NCI-H345 treated with DMSO at 0.1 percent for 48 hours (cell line): Measurements from ENCODE around the gene FEV.
A peak's percentile ranks its signal among the peaks of the same experiment; 100 is the strongest.

Experiments used
- DNase-seq: peaks from one replicate; lab custom pipeline; 2025; ENCODE audit not compliant: unreplicated experiment; lab: John Stamatoyannopoulos, UW

FEV gene

DNA sequence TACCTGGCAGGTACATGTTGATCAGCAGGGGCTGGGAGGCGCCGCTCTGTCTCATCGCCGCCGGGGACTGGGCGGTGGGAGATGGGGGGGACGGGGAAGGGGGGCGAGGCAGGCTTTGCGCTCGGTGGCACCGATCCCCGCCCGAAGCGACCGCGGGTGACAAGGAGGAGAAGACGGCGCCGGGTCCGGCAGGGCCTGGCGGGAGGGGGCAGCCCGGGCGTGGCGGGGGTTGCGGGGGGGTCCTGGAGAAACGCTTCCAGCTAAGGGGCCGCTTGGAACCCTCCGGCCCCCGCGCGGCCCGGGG is at the start of gene FEV:
Gene FEV (minus strand): TSS at position 164 of the 304 bp plus-strand sequence. CDS start 109 bp downstream, at position 55.
- no peak for DNase-seq

DNA sequence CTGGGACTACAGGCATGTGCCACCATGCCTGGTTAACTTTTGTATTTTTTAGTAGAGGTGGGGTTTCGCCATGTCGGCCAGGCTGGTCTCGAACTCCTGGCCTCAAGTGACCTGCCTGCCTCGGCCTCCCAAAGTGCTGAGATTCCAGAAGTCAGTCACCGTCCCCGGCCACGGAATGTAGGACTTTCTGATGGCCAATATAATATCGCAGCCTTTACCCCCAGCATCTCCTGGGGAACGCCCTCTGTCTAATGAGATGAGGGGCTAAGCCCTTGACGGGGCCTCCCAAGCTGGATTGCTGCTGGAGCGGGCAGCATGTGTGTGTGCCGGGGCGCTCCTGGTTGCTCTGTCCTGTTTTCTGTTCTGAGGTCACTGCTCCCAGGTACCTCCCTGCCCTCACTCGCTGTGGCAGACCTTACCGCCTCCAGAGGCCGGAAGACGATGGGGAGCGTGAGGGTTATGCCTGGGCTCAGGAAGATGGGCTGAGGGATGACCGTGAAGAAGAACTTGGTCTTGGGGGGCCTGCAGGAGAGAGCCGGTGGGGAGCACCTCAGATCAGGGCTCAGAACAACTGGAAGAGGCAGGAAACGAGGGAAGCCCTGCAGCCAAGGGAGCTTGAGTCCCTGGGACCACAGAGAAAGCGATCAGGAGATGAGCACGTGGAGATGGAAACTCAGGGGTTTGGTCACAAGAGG is 47.2 kb upstream of the FEV start:
- no peak for DNase-seq

DNA sequence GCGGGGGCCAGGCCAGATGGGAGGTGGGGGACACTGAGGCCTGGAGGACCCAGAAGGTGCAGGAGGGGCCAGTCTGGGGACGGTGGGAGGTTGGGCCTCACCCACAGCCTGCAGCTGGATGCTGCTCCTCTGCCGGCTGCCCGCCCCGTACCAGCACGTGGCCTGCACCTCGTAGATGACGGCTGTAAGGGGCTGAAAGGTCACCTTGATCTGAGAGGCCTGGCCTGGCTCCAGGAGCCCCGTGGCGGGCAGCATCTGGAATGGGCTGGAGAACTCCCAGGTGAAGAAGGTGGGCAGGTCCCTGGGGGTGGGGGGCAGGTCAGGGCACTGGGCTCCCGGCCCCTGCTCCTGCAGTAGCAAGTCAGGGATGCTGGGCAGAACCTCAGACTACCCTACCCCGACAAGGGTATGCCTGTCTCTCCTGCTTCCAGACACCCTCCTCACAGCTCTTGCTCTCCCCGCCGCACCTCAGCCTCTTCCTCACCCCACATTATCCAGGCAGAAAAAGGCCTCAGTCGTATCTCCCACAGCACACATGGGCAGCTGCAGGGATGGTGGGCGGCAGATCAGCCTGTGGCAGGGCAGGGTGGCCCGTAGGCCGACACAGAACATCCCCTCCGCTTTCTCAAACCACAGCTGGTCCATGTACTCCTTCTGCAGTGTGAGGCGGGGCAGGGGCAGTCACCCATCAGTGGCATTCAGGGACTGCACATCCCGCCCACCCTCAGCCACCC is 46.2 kb upstream of the FEV start:
- no peak for DNase-seq

DNA sequence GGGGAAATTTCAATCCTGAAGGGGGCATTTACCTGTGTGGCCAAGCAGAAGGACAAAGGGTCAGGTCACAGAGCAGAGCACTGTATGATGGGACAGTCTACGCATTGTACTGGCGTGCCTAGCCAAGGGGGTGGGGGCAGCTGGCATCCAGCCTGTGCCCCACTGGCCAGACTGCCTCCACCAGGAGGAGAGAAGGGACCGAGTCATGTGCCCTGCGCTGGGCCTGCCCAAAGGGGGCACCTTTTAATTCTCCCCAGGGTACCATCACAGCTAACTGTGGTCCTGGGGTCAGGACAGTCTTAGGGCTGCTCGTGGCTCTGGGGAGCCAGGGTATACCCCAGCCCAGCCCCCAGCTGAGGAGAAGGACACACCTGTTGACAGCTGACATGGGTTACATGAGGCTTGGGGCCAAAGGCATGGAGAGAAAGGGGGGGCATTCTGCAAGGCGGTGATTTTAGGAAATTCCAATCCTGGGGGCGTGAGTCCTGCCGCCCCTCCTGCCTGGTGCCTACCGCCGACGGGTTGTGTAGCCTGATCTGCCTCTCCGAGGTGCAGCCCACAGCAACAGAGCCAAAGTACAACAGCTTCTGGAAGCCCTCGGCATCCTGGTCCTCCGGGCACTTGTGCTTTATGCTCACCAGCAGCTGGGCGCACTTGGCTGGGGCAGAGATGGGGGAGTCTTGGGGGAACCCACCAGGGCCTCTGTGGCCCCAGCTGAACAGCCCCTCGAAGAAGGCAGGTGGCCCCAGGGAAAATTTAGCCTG is 45.4 kb upstream of the FEV start:
- DNase-seq: no peak

DNA sequence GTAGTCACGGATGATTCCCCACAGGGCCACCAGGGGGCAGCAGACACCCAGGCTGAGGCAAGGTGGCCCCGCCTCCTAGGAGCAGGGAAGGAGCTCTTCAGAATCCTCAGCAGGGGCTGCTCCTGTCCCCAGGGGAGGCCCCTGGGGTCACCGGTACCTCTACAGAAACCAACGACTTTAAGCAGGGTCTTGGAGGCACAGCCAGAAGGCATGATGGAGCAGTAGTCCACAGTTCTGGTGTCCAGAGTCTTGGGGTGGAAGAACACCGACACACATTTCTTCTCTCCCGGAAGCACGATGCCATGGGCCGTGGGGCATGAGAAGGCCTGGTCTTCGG is 44.8 kb upstream of the FEV start:
- peak; percentile 64 for DNase-seq

DNA sequence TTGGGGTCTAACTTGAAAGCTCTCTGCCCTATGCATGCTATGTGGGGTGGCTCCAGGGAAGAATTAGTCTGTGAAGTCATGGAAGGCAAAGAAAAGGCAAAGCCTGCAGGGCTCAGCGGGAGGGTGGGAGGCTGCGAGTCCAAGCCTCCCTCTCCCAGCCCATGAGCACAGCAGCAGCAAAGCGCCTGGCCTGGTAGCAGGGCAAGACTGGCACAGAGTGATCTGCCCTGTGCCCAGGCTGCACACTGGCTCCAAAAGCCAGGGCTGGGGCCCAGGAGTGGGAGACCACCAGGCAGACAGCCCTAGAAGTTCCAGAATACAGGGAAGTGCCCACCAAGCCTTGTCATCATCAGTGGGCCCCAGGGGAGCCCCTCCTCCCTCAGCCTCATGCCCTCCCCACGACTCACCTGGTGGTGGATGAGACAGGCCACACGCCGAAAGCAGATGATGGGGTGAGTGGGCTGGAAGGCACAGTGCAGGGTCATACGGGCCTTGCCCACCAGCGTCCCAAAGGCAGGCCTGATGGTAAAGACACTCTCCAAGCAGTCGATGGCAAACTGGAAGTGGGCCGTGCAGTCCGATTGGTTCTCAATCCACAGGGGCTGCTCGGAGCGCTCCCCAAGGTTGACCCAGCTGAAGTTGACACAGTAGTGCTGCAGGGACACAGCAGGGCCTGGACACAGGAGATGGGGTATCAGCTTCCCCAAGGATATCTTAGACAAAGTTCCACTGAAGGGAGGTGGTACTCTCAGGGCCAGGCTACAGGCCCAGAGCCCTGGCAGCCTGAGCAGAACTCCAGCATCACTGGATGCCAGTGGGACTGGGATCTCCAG is 44.2 kb upstream of the FEV start:
- no peak for DNase-seq

DNA sequence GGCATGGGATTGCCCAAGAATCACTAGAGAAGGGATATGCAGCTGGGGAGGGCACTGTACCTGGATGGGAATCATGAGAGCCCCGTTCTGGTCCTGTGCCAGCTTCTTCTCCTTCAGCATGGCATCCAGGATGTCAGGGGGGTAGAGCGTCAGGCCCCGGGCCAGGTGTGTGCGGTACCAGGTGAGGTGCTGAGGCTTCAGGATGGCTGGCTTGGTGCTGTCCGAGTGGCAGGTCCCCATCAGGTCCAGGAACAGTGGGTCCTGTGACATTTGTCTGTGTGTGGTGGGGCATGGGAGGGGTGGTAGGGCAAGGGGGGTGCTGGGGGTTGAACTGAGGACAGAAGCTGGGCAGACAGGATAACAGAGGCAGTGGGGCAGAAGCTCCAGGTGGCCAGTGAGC is 43.2 kb upstream of the FEV start:
- DNase-seq: no peak

DNA sequence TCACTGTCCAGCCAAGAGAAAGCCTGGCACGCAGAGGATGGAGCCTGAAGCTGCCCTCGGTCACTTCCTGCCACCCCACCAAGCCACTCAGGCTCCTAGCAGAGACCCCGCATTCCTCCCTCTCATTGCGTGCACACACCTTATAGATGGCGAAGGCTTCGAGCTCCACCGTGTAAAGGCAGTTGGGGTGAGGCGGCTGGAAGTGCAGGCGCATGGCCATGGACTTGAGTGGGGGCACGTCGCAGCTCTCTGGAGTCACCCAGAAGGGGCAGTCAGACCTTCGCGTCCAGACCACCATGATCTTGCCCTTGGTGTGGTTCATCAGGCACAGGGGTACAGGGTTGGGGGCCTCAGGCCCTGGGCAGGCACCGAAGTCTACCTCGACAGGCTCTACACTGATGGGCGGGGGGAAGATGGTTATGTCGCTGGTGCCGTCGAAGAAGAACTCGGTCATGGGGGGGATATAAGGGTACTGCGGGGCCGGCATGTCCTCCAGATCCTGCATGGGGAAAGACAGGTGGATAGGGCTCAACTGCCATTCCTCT is 42.6 kb upstream of the FEV start:
- no peak for DNase-seq

DNA sequence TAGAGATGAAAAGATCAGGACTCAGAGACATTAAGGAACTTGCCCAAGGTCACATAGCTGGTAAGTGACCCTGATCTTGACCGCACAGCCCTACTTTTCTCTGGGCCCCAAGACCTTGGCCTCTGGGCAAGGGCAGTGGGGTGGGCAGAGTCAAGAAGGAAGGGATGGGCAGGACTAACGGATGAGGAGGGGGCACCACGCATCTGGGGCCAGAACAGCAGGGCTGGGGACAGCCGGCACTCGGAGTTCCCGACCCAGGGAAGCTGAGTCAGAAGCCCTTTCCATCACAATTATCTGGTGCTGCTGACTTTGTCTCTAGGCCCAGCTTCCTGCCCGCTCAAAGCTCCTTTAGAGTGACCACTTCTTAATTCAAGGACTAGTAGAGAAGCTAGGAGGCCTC is 42.0 kb upstream of the FEV start:
- DNase-seq: no peak

DNA sequence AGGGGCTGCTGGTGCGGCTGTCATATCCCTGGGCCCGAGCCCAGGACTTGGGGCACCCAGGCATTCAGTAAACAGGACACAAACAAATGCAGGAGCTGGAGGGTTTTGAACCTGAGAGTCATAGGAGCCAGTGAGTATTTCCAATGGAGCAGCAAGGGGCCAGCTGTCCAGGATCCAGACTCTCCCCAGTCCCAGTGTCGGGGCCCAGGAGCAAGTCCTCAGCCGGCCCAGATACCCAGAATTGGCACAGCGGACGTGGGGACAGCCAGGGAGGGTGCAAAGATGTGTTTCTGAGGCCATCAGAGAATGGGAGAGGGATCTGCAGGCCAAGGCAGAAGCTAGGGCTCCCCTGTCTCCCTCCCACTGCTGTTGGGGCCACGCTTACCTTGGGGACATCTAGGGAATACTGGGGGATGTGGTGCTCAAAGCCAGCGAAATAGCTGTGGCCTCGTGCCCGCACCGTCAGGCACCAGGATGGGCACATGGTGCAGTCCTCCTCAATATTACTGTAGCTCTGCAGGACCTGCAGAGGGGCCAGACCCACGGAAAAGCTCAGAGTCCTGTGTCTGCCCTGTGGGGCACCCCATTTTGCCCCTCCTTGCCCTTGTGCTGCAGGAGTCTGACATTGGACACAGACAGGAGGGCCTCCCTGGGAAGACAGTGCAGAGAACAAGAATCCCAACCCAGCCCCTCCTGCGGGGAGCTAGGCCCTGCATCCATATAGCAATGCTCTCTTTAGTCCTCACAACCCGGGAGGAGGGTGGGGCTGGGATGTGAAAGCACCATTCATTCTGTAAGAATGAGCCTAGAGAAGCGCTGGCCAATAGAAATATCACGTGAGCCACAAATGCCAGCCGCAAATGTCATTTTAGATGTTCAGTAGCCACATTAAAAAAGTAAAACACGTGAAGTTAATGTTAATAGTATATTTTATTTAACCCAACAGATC is 40.9 kb upstream of the FEV start:
- no peak for DNase-seq

DNA sequence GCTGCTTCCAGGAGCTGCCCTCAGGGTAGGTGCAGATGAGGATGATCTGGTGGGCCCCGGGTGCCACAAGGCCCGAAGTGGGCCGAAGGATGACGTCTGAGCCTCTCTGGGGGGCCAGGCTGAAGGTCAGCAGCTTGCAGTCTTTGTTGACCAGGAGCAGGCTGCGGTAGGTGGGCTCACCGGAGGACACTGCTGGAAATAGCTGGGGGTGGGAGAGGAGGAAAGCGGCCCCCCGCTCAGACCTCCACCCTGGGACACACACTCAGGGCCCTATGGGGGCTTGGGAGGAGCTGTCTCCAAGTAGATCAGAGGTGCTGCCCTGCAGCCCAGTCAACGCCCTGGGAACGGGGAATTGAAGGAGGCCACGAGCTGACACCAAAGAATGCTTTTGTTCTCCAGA is 39.1 kb upstream of the FEV start:
- no peak for DNase-seq

DNA sequence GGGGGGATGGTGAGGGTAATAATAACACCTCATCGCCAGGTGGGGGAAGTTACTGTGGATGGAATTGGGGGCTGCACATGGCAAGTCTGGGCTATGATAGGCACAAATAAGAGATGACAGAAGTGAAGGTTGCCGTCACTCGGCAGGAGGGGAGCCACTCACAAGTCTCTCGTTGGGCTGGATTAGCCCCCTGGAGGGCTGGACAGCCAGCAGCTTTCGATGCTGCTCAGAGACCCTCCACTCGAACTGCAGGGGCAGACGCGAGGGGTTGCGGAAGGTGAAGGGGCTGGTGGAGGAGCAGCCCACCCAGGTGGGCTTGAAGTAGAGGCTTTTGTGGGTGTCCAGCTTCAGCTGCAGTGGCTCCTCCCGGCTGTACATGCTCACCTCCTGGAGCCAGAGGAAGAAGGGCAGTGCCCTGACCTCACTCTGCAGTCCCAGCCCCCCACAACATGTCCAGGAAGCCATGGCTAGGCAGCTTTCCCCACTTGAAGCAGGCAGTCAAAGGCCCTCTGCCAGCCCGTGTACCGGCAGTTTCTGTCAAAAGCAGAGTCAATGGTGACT is 38.1 kb upstream of the FEV start:
- DNase-seq: no peak

DNA sequence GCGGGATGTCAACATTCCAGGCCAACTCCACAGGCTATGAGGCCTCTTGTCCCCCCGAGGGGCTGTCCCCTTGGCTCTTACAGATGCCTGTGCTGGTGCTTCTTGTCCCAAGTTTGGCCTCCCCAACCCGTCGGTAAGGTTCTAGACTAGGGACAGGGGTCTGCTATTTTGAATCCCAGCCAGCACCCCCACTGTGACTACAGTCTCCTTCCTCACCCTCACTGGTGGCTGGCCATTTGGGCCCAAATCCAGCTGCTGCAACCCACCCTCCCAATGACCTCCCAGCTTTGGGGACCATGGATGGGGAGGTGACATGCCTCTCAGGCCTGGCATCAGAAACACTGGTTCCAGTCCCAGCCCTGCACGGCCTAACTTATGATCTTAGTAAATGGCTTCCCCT is 37.6 kb upstream of the FEV start:
- DNase-seq: no peak

DNA sequence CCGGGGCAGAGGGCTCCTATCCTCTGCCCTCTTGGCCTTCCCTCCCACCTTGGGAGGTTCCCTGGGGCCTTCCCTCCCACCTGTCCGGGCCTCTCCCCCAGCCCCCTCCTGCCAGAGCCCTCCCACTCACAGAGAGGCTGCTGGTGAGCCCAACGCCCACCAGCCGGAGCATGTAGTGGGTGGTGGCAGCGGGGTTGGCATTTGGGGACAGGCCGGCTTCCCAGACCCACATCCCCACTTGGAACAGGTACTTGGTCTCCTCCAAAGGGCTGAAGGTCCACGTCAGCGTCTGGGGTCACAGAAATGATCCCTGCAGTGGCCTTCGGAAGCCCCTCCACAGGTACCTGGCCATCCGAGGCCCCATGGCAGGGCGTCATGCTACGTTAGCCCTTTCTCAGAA is 37.1 kb upstream of the FEV start:
- DNase-seq: no peak

DNA sequence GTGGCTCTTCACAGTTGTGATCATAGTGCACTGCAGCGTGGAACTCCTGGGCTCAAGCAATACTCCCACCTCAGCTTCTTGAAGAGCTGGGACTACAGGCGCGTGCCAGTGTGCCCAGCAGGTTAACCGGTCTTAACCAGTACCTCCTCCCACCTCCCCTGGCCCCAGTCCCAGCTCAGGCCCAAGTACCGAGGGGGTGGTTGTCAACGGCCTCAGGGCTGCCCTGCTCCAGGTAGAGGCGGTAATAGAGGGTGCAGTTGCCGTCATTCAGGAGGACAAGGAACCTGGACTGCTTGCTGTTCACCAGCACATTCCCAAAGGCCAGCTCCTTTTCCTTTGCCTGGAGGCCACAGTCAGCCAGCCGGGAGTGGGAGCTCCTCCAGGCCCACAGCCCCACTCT is 36.6 kb upstream of the FEV start:
- DNase-seq: no peak

DNA sequence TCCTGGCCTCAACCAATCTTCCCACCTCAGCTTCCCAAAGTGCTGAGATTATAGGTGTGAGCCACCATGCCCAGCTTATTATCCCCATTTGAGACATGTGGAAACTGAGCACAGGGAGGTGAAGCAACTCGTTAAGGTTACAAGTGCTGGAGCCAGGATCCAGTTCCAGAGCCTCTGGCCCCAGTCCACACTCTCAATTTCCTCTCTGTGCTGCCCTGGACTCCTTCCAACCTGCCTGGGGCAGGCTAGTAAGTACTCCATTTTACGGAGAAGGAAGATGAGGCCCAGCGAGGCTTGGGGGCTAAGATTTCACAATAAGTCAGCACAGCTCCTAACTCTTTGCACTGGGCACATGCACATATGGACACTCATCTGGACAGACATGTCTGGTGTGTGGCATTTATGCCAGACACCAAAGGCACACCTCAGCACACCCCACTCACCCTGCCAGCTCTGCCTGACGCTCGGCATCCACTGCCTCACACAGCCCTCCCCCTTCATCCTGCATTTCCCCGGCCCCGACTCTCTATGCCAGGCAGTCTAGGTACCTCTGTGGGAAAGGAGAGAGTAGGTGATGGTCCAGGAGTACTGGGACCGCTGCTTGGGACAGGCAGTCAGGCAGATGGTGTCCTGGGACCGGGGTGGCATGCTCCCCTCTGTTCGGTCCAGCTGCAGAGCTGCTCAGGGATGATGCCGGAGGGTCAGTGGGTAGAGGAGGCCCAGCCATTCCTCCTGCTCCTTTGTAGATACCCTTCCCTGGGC is 35.8 kb upstream of the FEV start:
- DNase-seq: no peak

DNA sequence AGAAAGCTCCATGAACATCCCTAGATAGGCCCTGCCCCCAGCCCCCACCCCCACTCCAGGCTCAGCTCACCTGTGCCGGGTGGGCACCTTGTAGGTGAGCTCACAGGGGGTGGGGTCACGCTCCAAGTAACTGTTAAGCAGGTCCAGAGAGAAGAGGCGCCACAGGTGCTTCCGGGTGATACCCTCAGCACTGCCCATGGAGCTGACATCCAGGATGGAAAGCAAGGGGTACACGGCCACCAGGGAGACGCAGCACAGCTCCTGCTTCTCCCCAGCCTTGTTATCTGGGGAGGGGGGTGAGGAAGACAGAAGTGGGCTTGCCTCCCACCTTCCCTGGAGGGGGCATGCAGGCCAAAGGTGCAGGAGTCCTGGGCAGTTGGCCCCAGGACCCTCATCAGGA is 34.5 kb upstream of the FEV start:
- DNase-seq: no peak

DNA sequence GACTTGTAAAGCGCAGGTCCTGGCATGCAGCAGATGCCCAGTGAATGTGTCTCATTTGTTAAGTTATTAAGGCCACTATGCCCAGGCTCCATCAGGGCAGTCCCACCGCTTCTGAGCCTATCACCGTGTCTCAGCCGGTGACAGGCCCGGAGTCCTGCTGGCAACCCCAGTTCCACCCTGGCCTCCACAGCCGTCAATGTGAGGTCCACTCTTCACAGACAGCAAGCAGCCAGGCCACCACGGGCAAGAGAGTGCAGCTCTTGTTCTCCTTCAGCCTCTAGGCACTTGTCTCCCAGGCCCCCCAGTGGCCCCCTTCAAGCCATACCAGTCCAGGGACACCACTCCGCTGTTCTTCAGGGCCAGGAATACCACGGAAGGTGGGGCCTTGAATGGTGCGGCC is 33.7 kb upstream of the FEV start:
- DNase-seq: no peak

DNA sequence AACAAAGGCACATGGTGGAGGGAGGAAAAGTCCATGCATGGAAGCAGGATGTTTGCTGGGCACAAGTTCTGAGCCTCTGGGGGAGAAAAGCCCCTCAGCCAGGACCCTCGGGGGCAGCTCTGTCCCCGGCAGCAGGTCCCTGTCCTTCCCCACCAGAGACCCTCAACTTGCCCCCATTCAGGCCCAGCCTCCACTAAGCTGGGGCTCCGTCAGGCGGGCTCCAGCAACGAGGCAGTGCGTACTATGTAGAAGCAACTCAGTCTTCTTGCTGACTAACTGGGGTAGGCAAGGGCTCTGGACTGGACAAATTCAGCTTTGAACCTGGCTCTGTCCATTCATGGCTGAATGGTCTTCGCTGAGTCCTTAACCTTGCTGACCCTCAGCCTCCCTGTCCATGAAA is 33.3 kb upstream of the FEV start:
- DNase-seq: no peak
